HepG2 (cell line): ENCODE data around the gene EVI5. TPM values are rescaled to one million over a fixed set of nuclear protein-coding genes. Genes with fewer than 3 reads are reported as not detected.

Experiments
- ATAC-seq: fragments of 200-7000 bp; cut with Tn5 transposase; 3 replicates; pipeline ENCODE4 v1.9.1; 2020; ENCODE audit warnings: mild to moderate bottlenecking, moderate library complexity
- BruUV-seq: library from RNA; stranded (reverse); fragments of 400-500 nt; replicated peaks from 2 replicates; lab custom pipeline; 2021; lab: Mats Ljungman, UMichigan
- CTCF ChIA-PET: fragments of 300-600 bp; formaldehyde crosslinking; extraction: SDS; loops from one replicate; lab custom pipeline; 2021; ENCODE audit warnings: low total read pairs, inconsistent platforms, low intra/inter-chr PET ratio; lab: Yijun Ruan, JAX
- POLR2A ChIA-PET: fragments of 350-600 bp; sonication (Branson Sonifier 250); formaldehyde crosslinking; loops from one replicate; lab custom pipeline; 2020; ENCODE audit warnings: antibody characterized with exemption, inconsistent platforms; lab: Yijun Ruan, JAX
- DNase-seq: peaks from one replicate; pipeline ENCODE4 v3.0.0-alpha.2; 2015; ENCODE audit warnings: low spot score
- FAIRE-seq: peaks from 3 replicates; lab custom pipeline; 2011; peaks lifted over from hg19 to GRCh38; lab: Jason Lieb, UNC
- H2AFZ ChIP-seq: one replicate; pipeline ENCODE4 v1.6.1; 2011; ENCODE audit warnings: low read length, inconsistent platforms
- H3K27ac ChIP-seq: fragments of 300-600 bp; 3 replicates; pipeline ENCODE4 v1.8.0; 2011; ENCODE audit warnings: mixed run types, mild to moderate bottlenecking, mixed read lengths, low read length, inconsistent platforms; ENCODE audit not compliant: insufficient read depth; ENCODE audit errors: extremely low read length
- H3K27me3 ChIP-seq, 2 experiments: fragments of 200-600 bp in 1 of 2; 2 replicates in 1 of 2; 3 replicates in 1 of 2; pipeline versions ENCODE4 v1.6.0 to v1.8.0; 2011; ENCODE audit warnings: low read length in 2 of 2, mild to moderate bottlenecking in 2 of 2, moderate library complexity in 2 of 2, inconsistent platforms in 1 of 2; ENCODE audit not compliant: insufficient read depth in 2 of 2, control insufficient read depth in 1 of 2
- H3K36me3 ChIP-seq, 2 experiments: fragments of 200-600 bp in 1 of 2; replicated peaks in 1 of 2; 2 replicates in 1 of 2; 3 replicates in 1 of 2; pipeline versions ENCODE4 v1.5.1 to v1.8.0; 2011; ENCODE audit warnings: low read length in 2 of 2, inconsistent platforms in 1 of 2; ENCODE audit not compliant: insufficient read depth in 2 of 2, control insufficient read depth in 1 of 2
- H3K4me1 ChIP-seq: 2 replicates; pipeline ENCODE4 v1.5.1; 2012; ENCODE audit warnings: low read length, inconsistent platforms; ENCODE audit not compliant: insufficient read depth
- H3K4me2 ChIP-seq: 2 replicates; pipeline ENCODE4 v1.6.0; 2011; ENCODE audit warnings: low read depth, low read length, inconsistent platforms
- H3K4me3 ChIP-seq, 3 experiments: fragments of 200-600 bp in 1 of 3; sonication (generic), shearing (Covaris generic) in 1 of 3; replicated peaks in 1 of 3; 2 replicates each; pipeline ENCODE4 v1.5.1; 2011 to 2016; ENCODE audit warnings: low read length in 3 of 3, inconsistent platforms in 2 of 3, low read depth in 2 of 3, mild to moderate bottlenecking in 2 of 3, control low read depth in 1 of 3, mixed read lengths in 1 of 3; ENCODE audit not compliant: insufficient read depth in 1 of 3
- H3K79me2 ChIP-seq: one replicate; pipeline ENCODE4 v1.6.1; 2011; ENCODE audit warnings: low read length, inconsistent platforms; ENCODE audit not compliant: insufficient read depth
- H3K9ac ChIP-seq: 2 replicates; pipeline ENCODE4 v1.6.0; 2011; ENCODE audit warnings: mild to moderate bottlenecking, low read depth, low read length, inconsistent platforms; ENCODE audit not compliant: insufficient read depth
- H3K9me3 ChIP-seq: 2 replicates; pipeline ENCODE4 v1.5.1; 2012; ENCODE audit warnings: mild to moderate bottlenecking, low read length
- H4K20me1 ChIP-seq: 2 replicates; pipeline ENCODE4 v1.6.0; 2011; ENCODE audit warnings: inconsistent platforms, mild to moderate bottlenecking, low read length, moderate library complexity; ENCODE audit not compliant: insufficient read depth
- AHR ChIP-seq: IDR thresholded peaks from 2 replicates; pipeline ENCODE4 v1.6.1; 2018; ENCODE audit warnings: missing genetic modification reagents, missing compliant biosample characterization
- FOSL2 ChIP-seq: sonication (generic); formaldehyde crosslinking; IDR thresholded peaks from 2 replicates; pipeline ENCODE4 v1.4.0; 2020; ENCODE audit warnings: missing genetic modification reagents
- FOXA3 ChIP-seq: IDR thresholded peaks from 2 replicates; pipeline ENCODE4 v1.6.1; 2016; ENCODE audit warnings: missing genetic modification reagents, missing compliant biosample characterization
- KMT2B ChIP-seq: IDR thresholded peaks from 2 replicates; pipeline ENCODE4 v1.6.1; 2016; ENCODE audit warnings: missing genetic modification reagents, missing compliant biosample characterization
- NRL ChIP-seq: sonication (generic); formaldehyde crosslinking; IDR thresholded peaks from 2 replicates; pipeline ENCODE4 v1.5.0; 2020; ENCODE audit warnings: missing genetic modification reagents, mild to moderate bottlenecking, moderate library complexity, borderline replicate concordance
- ONECUT2 ChIP-seq: sonication (generic); formaldehyde crosslinking; IDR thresholded peaks from 2 replicates; pipeline ENCODE4 v1.4.0; 2020; ENCODE audit warnings: missing genetic modification reagents
- PCBP1 ChIP-seq: fragments of 200-400 bp; formaldehyde crosslinking; IDR thresholded peaks from 2 replicates; pipeline ENCODE4 v1.6.1; 2017; ENCODE audit warnings: mild to moderate bottlenecking, low read depth, low read length, borderline replicate concordance
- SAP130 ChIP-seq: IDR thresholded peaks from 2 replicates; pipeline ENCODE4 v1.6.1; 2016; ENCODE audit warnings: low read depth
- SNAPC5 ChIP-seq: sonication (generic); formaldehyde crosslinking; IDR thresholded peaks from 2 replicates; pipeline ENCODE4 v1.8.1; 2023; ENCODE audit warnings: mild to moderate bottlenecking, missing genetic modification reagents, borderline replicate concordance
- ZBTB42 ChIP-seq: sonication (generic); formaldehyde crosslinking; IDR thresholded peaks from 2 replicates; pipeline ENCODE4 v1.5.0; 2020; ENCODE audit warnings: mild to moderate bottlenecking, missing genetic modification reagents
- ZNF510 ChIP-seq: sonication (generic); formaldehyde crosslinking; IDR thresholded peaks from 2 replicates; pipeline ENCODE4 v1.4.0; 2020; ENCODE audit warnings: low read depth, mild to moderate bottlenecking, missing genetic modification reagents
- ZNF616 ChIP-seq: sonication (generic); formaldehyde crosslinking; IDR thresholded peaks from 2 replicates; pipeline ENCODE4 v1.5.0; 2020; ENCODE audit warnings: low read depth, mild to moderate bottlenecking, missing genetic modification reagents
- ZNF749 ChIP-seq: sonication (generic); formaldehyde crosslinking; IDR thresholded peaks from 2 replicates; pipeline ENCODE4 v1.8.0; 2022; ENCODE audit warnings: mild to moderate bottlenecking, missing genetic modification reagents, moderate library complexity, borderline replicate concordance
- ZNF770 ChIP-seq: sonication (generic); formaldehyde crosslinking; IDR thresholded peaks from 2 replicates; pipeline ENCODE4 v1.5.0; 2020; ENCODE audit warnings: mild to moderate bottlenecking, missing genetic modification reagents
- WGBS: methylation state at CpG from one replicate; pipeline ENCODE4 v1.1.6; 2017; ENCODE audit warnings: low lambda C conversion rate; 5-methylcytosine and 5-hydroxymethylcytosine counted together
- in situ Hi-C: cut with HindIII; loops from 2 replicates; pipeline ENCODE4 v1.10.0; 2017; ENCODE audit warnings: low pct_unique_long_range_greater_than_20kb; ENCODE audit not compliant: extremely low pct_ligation_motif_present
- intact Hi-C: fragments of 100-400 bp; cut with micrococcal nuclease; formaldehyde crosslinking; loops from one replicate; pipeline ENCODE4 v1.10.0; 2022; ENCODE audit not compliant: unreplicated experiment
- polyA plus RNA-seq, 8 experiments: library from polyadenylated mRNA; depleted of rRNA in 3 of 8; stranded (reverse) in 7 of 8; unstranded in 1 of 8; fragments of >200 nt; fragmentation: Illumina TruSeq in 4 of 8; extraction: Trizol in 4 of 8; gene quantifications; 2 replicates each; pipeline versions ENCODE4 v1.2.1 to v1.2.3, GENCODE V29; 2011 to 2016; ENCODE audit warnings: low read depth in 4 of 8, missing spikeins in 1 of 8, mixed read lengths in 1 of 8; ENCODE audit not compliant: insufficient read depth in 1 of 8
- total RNA-seq, 5 experiments: library from RNA; depleted of rRNA; stranded (reverse); fragments of >200 nt; fragmentation: Illumina TruSeq; extraction: Trizol; gene quantifications; 2 replicates each; pipeline ENCODE4 v1.2.3, GENCODE V29; 2016; ENCODE audit warnings: low read depth in 1 of 5

Gene EVI5
- total and polyA plus RNA-seq, 2 of the 13 experiments (the other 11 are each of a cell fraction or from before 2014, with no cell fraction given), result 4.0 to 12.6 TPM

- BruUV-seq, result TSS peak; percentile 95
- H3K4me3 ChIP-seq, result peak overlapping the region; percentile 62 to 96 (median 94)
- H2AFZ ChIP-seq, result peak overlapping the region; percentile 51
- peak overlapping the region; percentile 99 for H3K9ac ChIP-seq
- H3K27me3 ChIP-seq, result no peaks in the 10 kb centered on the region; a peak in 1 of 5 replicates
- peaks cover 43% of the 10 kb centered on the region for H4K20me1 ChIP-seq
- 5% methylated on average over 4 of the region's 4 CpGs for WGBS
- FAIRE-seq, result no peak
- H3K79me2 ChIP-seq, result peaks cover 45% of the 10 kb centered on the region
- TF ChIP-seq ZNF510 (CRISPR knock-in tag) (no peak), NRL (CRISPR knock-in tag) (no peak), ZNF749 (CRISPR knock-in tag) (no peak), ZBTB42 (CRISPR knock-in tag) (no peak), ONECUT2 (CRISPR knock-in tag) (no peak), PCBP1 (no peak), AHR (CRISPR knock-in tag) (no peak), ZNF616 (CRISPR knock-in tag) (no peak)
- no peak overlapping the region for H3K27ac ChIP-seq
- peak overlapping the region; percentile 88 for H3K4me2 ChIP-seq
- intact Hi-C loops, result loop anchor here (1.0 to 5.0 kb wide), 2 partner anchors 8 to 84 kb away; no protein-coding TSS in a partner anchor
- peaks cover 4 to 32% of the 10 kb centered on the region in 2 experiments for H3K36me3 ChIP-seq
- CTCF ChIA-PET, result no interaction called here
- POLR2A ChIA-PET, result interaction anchor here (0.6 to 2.5 kb wide), 20 partner anchors 9 to 999 kb away, joined by 3 to 23 read pairs (median 4); partner anchors contain the start of genes DIPK1A, EVI5 and MTF2
- H3K4me1 ChIP-seq, result peaks cover 40% of the 10 kb centered on the region
- peak; percentile 75 for ATAC-seq
- no peak for DNase-seq
- in situ Hi-C loops, result no loop called here
- H3K9me3 ChIP-seq, result no peaks in the 10 kb centered on the region
Observed at GRCh38 chr1:92831368-92831761, 46.5 kb upstream of the EVI5 start.

GRCh38 chr1:92826792-92827191 lies 41.9 kb upstream of the EVI5 start:
- no peak for FAIRE-seq
- no peak overlapping the region for H3K27ac ChIP-seq

More at GRCh38 chr1:92826792-92827191, 41.9 kb upstream of the EVI5 start:
- Histone ChIP-seq H4K20me1 (no peaks in the 10 kb centered on the region), H3K4me3 (no peak overlapping the region), H2AFZ (no peak overlapping the region), H3K4me1 (peaks cover 35% of the 10 kb centered on the region), H3K9me3 (no peaks in the 10 kb centered on the region), H3K79me2 (no peaks in the 10 kb centered on the region), H3K27me3 (no peaks in the 10 kb centered on the region), H3K9ac (no peak overlapping the region), H3K36me3 (no peaks in the 10 kb centered on the region), H3K4me2 (no peak overlapping the region)
- no peak for ATAC-seq
- 23% methylated on average over 5 of the region's 6 CpGs for WGBS
- no TSS peak for BruUV-seq
- ChIA-PET CTCF (no interaction called here), POLR2A (interaction anchor here (0.5 to 0.7 kb wide), 2 partner anchors 41 to 51 kb away, joined by 3 read pairs; no protein-coding TSS in a partner anchor)
- in situ Hi-C loops, result no loop called here
- DNase-seq, result no peak
- TF ChIP-seq ZNF770 (CRISPR knock-in tag), result peak; percentile 86
- no peak for TF ChIP-seq KMT2B (CRISPR knock-in tag)
- peak; percentile 86 for TF ChIP-seq FOSL2
- TF ChIP-seq SNAPC5, result no peak
- TF ChIP-seq FOXA3 (CRISPR knock-in tag), result no peak
- TF ChIP-seq SAP130, result peak; percentile 28; the same call in 1 of the 2 replicates
- intact Hi-C loops, result no loop called here
